ENCODE results near the gene DIMT1.

- no peak for TF ChIP-seq POLR2A (IDR thresholded peaks at IDR 0.05; ENCODE audit: control extremely low read depth in 1 of 2, low read depth in 2 of 2, low read length in 2 of 2)
- TF ChIP-seq, protein P1, sequence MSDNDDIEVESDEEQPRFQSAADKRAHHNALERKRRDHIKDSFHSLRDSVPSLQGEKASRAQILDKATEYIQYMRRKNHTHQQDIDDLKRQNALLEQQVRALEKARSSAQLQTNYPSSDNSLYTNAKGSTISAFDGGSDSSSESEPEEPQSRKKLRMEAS (IDR thresholded peaks at IDR 0.05) = no peak
- TF ChIP-seq CTCF (IDR thresholded peaks at IDR 0.05; ENCODE audit: control extremely low read depth in 1 of 3, insufficient read depth in 1 of 3, low read depth in 1 of 3, low read length in 3 of 3) = no peak
- TF ChIP-seq JUND (IDR thresholded peaks at IDR 0.05; ENCODE audit: low read length) = no peak
Measured at GRCh38 chr5:62418462-62419076, 14.9 kb upstream of the DIMT1 start.
